Endodermal cell (in vitro differentiated cells): Measurements from ENCODE around the gene CNTN4. TPM values are rescaled to one million over a fixed set of nuclear protein-coding genes. Genes with fewer than 3 reads are reported as not detected.

Source experiments
- DNase-seq: peaks from one replicate; pipeline ENCODE4 v3.0.0-alpha.2; 2017
- H3K27ac ChIP-seq: 2 replicates; pipeline ENCODE4 v1.5.1; 2013; ENCODE audit warnings: mild to moderate bottlenecking, low read depth, low read length, moderate library complexity
- H3K27me3 ChIP-seq: 2 replicates; pipeline ENCODE4 v1.6.1; 2013; ENCODE audit warnings: mild to moderate bottlenecking, low read length, moderate library complexity; ENCODE audit not compliant: insufficient read depth, control insufficient read depth, poor library complexity, severe bottlenecking
- H3K36me3 ChIP-seq: 2 replicates; pipeline ENCODE4 v1.7.0; 2013; ENCODE audit warnings: mild to moderate bottlenecking, low read length, moderate library complexity; ENCODE audit not compliant: control insufficient read depth, insufficient read depth
- H3K4me1 ChIP-seq: one replicate; pipeline ENCODE4 v1.7.0; 2013; ENCODE audit warnings: low read length; ENCODE audit not compliant: control insufficient read depth, insufficient read depth
- H3K4me3 ChIP-seq: 2 replicates; pipeline ENCODE4 v1.5.1; 2013; ENCODE audit warnings: mild to moderate bottlenecking, low read length, moderate library complexity
- H3K9ac ChIP-seq: 2 replicates; pipeline ENCODE4 v1.6.1; 2013; ENCODE audit warnings: mild to moderate bottlenecking, low read length, moderate library complexity; ENCODE audit not compliant: poor library complexity, severe bottlenecking; ENCODE audit errors: extremely low read depth
- H3K9me3 ChIP-seq: 2 replicates; pipeline ENCODE4 v1.6.1; 2013; ENCODE audit warnings: mild to moderate bottlenecking, low read length, moderate library complexity; ENCODE audit not compliant: control insufficient read depth
- H3K27ac Mint-ChIP-seq: 2 replicates; pipeline ENCODE4 v1.8.0; 2020; ENCODE audit warnings: mixed read lengths
- H3K27me3 Mint-ChIP-seq: 2 replicates; pipeline ENCODE4 v1.8.0; 2021; ENCODE audit warnings: mild to moderate bottlenecking, mixed read lengths; ENCODE audit not compliant: insufficient read depth
- H3K36me3 Mint-ChIP-seq: 2 replicates; pipeline ENCODE4 v1.8.0; 2020; ENCODE audit warnings: low read depth, mixed read lengths
- H3K4me1 Mint-ChIP-seq: 2 replicates; pipeline ENCODE4 v1.8.0; 2020; ENCODE audit warnings: mixed read lengths
- H3K4me3 Mint-ChIP-seq: 2 replicates; pipeline ENCODE4 v1.8.0; 2020; ENCODE audit warnings: mild to moderate bottlenecking, moderate library complexity, mixed read lengths
- H3K9me3 Mint-ChIP-seq: 2 replicates; pipeline ENCODE4 v1.8.0; 2020; ENCODE audit warnings: mild to moderate bottlenecking, mixed read lengths
- CTCF ChIP-seq: fragments of 200-600 bp; sonication (generic); conservative IDR thresholded peaks from 2 replicates; pipeline ENCODE4 v1.5.0; 2021; ENCODE audit warnings: antibody characterized with exemption, mild to moderate bottlenecking
- WGBS, 2 experiments: methylation state at CpG; one replicate each; pipeline versions ENCODE4 v1.1.5 to v1.1.7; 2013; ENCODE audit warnings: missing lambda C conversion rate in 2 of 2, mixed read lengths in 1 of 2; ENCODE audit not compliant: insufficient coverage in 1 of 2, insufficient read length in 1 of 2; 5-methylcytosine and 5-hydroxymethylcytosine counted together
- total RNA-seq, 2 donors: library from RNA; stranded (reverse); fragmentation: NEBNext Ultra II Directional in 1 of 2; extraction: Animal tissue kit (Norgen Biotek cat#: 25700) in 1 of 2; gene quantifications; 2 replicates in 1 of 2; 3 replicates in 1 of 2; pipeline ENCODE4 v1.2.1, GENCODE V29; 2021

The CNTN4 gene
- total RNA-seq, 2 donors from 2014 or later = 10.8 to 11.1 TPM

GRCh38 chr3:3101660-3102458, 1003.2 kb downstream of the CNTN4 start:
- Histone ChIP-seq H3K4me1 (peaks cover 4% of the 10 kb centered on the region), H3K4me3 (no peak overlapping the region), H3K9me3 (no peaks in the 10 kb centered on the region), H3K36me3 (no peaks in the 10 kb centered on the region), H3K27ac (no peak overlapping the region), H3K9ac (no peak overlapping the region), H3K27me3 (no peaks in the 10 kb centered on the region)
- WGBS, 2 experiments = 90 to 100% methylated on average over 4 to 6 of the region's 6 CpGs
- Mint-ChIP-seq H3K36me3 (no peaks in the 10 kb centered on the region), H3K27me3 (peaks cover 6% of the 10 kb centered on the region), H3K27ac (no peak overlapping the region), H3K4me3 (no peak overlapping the region), H3K4me1 (peaks cover 6% of the 10 kb centered on the region), H3K9me3 (no peaks in the 10 kb centered on the region)
- no peak for TF ChIP-seq CTCF
- no peak for DNase-seq

- no peaks in the 10 kb centered on the region for H3K9me3 Mint-ChIP-seq
- no peaks in the 10 kb centered on the region for H3K36me3 ChIP-seq
- no peaks in the 10 kb centered on the region for H3K36me3 Mint-ChIP-seq
- no peaks in the 10 kb centered on the region for H3K4me1 ChIP-seq
- no peak for DNase-seq
- H3K4me3 Mint-ChIP-seq = no peak overlapping the region
- no peaks in the 10 kb centered on the region for H3K9me3 ChIP-seq
- no peak for TF ChIP-seq CTCF
- H3K4me3 ChIP-seq = no peak overlapping the region
- no peak overlapping the region for H3K9ac ChIP-seq
- H3K27ac Mint-ChIP-seq = no peak overlapping the region
- H3K27ac ChIP-seq = no peak overlapping the region
- 89 to 96% methylated on average over 4 to 6 of the region's 6 CpGs for WGBS, 2 experiments
- peaks cover 6% of the 10 kb centered on the region for H3K27me3 ChIP-seq
- H3K27me3 Mint-ChIP-seq = peaks cover 6% of the 10 kb centered on the region
- H3K4me1 Mint-ChIP-seq = peaks cover 1% of the 10 kb centered on the region
These were observed 1004.1 kb downstream of the CNTN4 start for GRCh38 chr3:3102751-3103150.

- Mint-ChIP-seq H3K4me1 (peaks cover 13% of the 10 kb centered on the region), H3K27ac (no peak overlapping the region), H3K27me3 (peaks cover 16% of the 10 kb centered on the region), H3K9me3 (no peaks in the 10 kb centered on the region), H3K36me3 (no peaks in the 10 kb centered on the region), H3K4me3 (no peak overlapping the region)
- peaks cover 3% of the 10 kb centered on the region for H3K4me1 ChIP-seq
- no peak overlapping the region for H3K4me3 ChIP-seq
- TF ChIP-seq CTCF = no peak
- WGBS, 2 experiments = 91 to 100% methylated on average over 1 to 3 of the region's 3 CpGs
- no peak for DNase-seq
- H3K27ac ChIP-seq = no peak overlapping the region
- H3K9ac ChIP-seq = no peak overlapping the region
- peaks cover 22% of the 10 kb centered on the region for H3K27me3 ChIP-seq
- no peaks in the 10 kb centered on the region for H3K36me3 ChIP-seq
- no peaks in the 10 kb centered on the region for H3K9me3 ChIP-seq
These were observed 1006.6 kb downstream of the CNTN4 start for GRCh38 chr3:3105246-3105645.
